COLO829 (cell line): ENCODE measurements around the gene MYO1G.
"Not testable (repeated sequence)": the region's sequence is repeated elsewhere in the genome, so short reads cannot be mapped to it uniquely, and the experiment has no call there.

ENCODE experiments used
- DNase-seq: peaks from one replicate; pipeline ENCODE4 v3.0.0; 2012; ENCODE audit warnings: low spot score

Gene MYO1G

GRCh38 chr7:44943631-44944030, 35.2 kb downstream of the MYO1G start:
- no peak for DNase-seq

DNA sequence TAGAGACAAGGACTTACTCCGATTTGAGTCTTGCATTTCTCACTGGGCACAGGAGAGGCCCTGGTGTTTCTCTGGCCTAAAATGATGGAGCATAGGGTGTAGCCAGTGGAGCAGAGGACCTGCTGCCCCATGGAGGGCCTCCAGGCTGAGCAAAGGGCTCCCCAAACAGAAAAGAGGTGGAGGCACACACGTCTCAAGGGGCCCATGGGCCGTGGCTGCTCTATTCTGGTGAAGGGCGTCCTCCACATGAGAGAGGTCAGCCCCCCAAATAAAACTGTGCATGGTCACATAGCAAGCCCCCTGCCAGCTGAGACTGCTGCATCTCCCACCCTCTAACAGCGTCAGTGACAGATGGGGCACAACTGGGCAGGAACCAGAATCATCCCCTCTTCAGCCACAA, 41.4 kb downstream of the MYO1G start:
- DNase-seq, result no peak

DNA sequence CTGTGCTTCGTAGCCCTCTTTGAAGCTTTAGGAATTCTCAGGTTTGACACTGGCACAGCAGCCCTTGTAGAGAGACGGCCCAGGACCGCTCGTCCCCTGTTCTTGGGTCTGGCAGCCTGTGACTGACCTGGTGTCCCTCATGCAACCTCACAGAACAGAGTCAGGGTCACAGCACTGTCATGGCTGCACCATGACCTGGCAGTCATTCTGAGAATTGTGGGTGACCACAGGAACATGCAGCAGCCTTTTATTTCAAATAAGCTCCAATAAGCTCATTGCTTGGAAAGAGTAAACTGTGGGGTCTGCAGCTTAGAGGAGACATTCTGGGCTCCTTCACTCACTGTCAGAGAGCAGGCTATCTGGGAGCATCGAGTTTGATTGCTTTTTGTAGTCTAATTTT, 42.5 kb downstream of the MYO1G start:
- DNase-seq, result no peak

GRCh38 chr7:44935583-44935982, 43.2 kb downstream of the MYO1G start:
- DNase-seq, result no peak

DNA sequence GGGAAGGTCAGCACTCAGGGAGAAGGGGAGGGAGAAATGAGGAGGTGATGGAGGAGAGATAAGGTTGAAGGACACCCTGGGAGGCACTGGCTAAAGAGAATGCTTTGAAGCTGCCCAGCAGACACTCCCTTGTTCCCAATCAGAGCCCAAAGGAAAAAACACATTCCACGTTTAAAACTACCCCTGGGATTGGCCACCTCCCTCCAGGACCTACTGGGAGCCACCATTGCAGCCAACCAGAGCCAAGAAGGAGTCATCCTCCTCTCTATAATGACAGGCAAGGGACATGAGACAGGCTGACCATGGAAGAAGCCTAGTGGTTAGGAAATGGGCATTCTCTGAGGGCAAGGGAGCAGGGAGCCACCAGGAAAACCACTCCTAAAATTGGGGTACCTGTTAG, 43.8 kb downstream of the MYO1G start:
- no peak for DNase-seq

GRCh38 chr7:44934510-44934909, 44.3 kb downstream of the MYO1G start:
- not testable (repeated sequence) for DNase-seq

DNA sequence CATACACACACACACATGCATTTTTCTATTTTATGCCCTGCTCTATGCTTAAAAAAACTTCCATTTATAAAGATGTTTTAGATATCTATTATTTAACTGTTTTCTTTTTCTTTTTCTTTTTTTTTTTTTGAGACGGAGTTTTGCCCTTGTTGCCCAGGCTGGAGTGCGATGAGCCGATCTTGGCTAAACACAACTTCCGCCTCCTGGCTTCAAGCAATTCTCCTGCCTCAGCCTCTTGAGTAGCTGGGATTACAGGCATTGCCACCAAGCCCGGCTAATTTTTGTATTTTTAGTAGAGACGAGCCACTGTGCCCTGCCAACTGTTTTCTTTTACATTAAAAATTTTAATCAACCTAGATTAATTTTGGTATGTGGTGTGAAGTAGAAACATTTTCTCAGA, 47.9 kb downstream of the MYO1G start:
- no peak for DNase-seq

DNA sequence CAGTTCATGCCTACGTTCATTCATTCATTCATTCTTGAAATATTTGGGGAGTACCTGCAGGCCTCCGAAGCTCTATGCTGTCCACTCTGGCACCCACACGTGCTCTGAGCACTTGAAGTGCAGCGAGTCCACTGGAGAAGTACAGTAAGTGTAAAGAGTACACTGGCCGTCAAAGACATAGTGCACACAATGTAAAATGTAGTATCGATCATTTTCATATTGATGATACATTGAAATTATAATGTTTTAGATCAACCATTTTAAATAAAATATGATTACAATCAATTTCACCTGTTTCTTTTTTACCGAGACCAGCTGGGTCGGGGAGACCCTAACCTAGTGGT, 56.5 kb downstream of the MYO1G start:
- no peak for DNase-seq

GRCh38 chr7:44921607-44922350, 57.0 kb downstream of the MYO1G start:
- DNase-seq, result peak; percentile 72

DNA sequence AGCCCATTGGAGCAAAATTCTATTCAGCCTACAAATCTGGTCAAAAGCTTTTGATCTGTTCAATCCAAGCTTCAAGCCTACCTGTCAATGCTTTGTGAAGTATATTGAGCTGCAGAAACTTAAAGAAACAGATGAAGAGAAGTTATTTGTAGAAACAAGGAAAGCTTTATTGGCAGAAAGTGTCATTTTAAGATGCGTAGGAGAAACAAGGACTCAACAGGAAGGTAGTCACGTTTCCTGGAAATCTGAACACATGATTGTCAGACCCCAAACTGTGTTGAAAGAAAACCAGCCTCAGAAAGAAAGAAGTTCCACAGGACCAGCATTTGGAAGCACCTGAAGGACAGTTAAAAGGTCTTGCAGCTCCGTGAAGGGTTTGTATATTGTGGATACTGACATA, 58.7 kb downstream of the MYO1G start:
- DNase-seq, result no peak

DNA sequence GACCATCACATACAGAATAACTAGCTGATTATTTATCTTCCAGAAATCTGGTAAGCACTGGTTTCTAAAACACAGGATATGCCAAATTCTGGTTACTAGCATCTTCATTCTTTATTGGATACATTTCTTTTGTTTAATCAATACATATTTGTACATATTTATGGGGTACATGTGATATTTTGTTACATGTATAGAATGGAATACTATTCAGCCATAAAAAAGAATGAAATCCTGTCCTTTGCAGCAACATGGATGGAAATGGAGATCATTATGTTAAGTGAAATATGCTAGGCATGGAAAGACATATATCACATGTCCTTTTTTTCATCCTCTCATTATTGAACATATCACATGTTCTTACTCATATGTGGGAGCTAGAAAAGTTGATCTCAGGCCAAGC, 60.8 kb downstream of the MYO1G start:
- no peak for DNase-seq

GRCh38 chr7:44917465-44917864, 61.4 kb downstream of the MYO1G start:
- no peak for DNase-seq

GRCh38 chr7:44914992-44915607, 63.7 kb downstream of the MYO1G start:
- DNase-seq, result no peak

- no peak for DNase-seq
Observed at GRCh38 chr7:44912775-44913347, 66.0 kb downstream of the MYO1G start.
